CD4-positive, alpha-beta T cell treated with Interleukin-6 for 4 hours (primary cell): ENCODE data around the gene SLC39A11.
"Not testable (repeated sequence)": the region's sequence is repeated elsewhere in the genome, so short reads cannot be mapped to it uniquely, and the experiment has no call there.

Source experiments
- DNase-seq: peaks from one replicate; pipeline ENCODE4 v3.0.0-alpha.2; 2020; ENCODE audit warnings: mixed read lengths

SLC39A11 gene

GRCh38 chr17:72766761-72767356 lies 325.6 kb downstream of the SLC39A11 start:
- no peak for DNase-seq

- no peak for DNase-seq
These were observed 326.9 kb downstream of the SLC39A11 start for GRCh38 chr17:72765368-72766153.

- no peak for DNase-seq
These were observed 327.9 kb downstream of the SLC39A11 start for GRCh38 chr17:72764632-72765041.

GRCh38 chr17:72763981-72764380 lies 328.5 kb downstream of the SLC39A11 start:
- no peak for DNase-seq

GRCh38 chr17:72761893-72762575 lies 330.5 kb downstream of the SLC39A11 start:
- DNase-seq: not testable (repeated sequence)

- no peak for DNase-seq
These were observed 331.1 kb downstream of the SLC39A11 start for GRCh38 chr17:72761431-72761830.

GRCh38 chr17:72760368-72760767 lies 332.1 kb downstream of the SLC39A11 start:
- DNase-seq: no peak

- DNase-seq: no peak
These were observed 333.2 kb downstream of the SLC39A11 start for GRCh38 chr17:72759301-72759700.

- no peak for DNase-seq
These were observed 336.2 kb downstream of the SLC39A11 start for GRCh38 chr17:72756256-72756655.

GRCh38 chr17:72754513-72754912 lies 338.0 kb downstream of the SLC39A11 start:
- no peak for DNase-seq

- no peak for DNase-seq
These were observed 340.7 kb downstream of the SLC39A11 start for GRCh38 chr17:72751746-72752145.

GRCh38 chr17:72749119-72749572 lies 343.3 kb downstream of the SLC39A11 start:
- DNase-seq: no peak

- no peak for DNase-seq
These were observed 345.0 kb downstream of the SLC39A11 start for GRCh38 chr17:72747501-72747900.

GRCh38 chr17:72745241-72745640 lies 347.2 kb downstream of the SLC39A11 start:
- DNase-seq: no peak

GRCh38 chr17:72743037-72743467 lies 349.4 kb downstream of the SLC39A11 start:
- no peak for DNase-seq

- DNase-seq: no peak
These were observed 355.3 kb downstream of the SLC39A11 start for GRCh38 chr17:72737151-72737690.

- no peak for DNase-seq
These were observed 356.9 kb downstream of the SLC39A11 start for GRCh38 chr17:72735592-72735991.

GRCh38 chr17:72735048-72735447 lies 357.4 kb downstream of the SLC39A11 start:
- no peak for DNase-seq

GRCh38 chr17:72734613-72735012 lies 357.9 kb downstream of the SLC39A11 start:
- DNase-seq: no peak

- no peak for DNase-seq
These were observed 358.7 kb downstream of the SLC39A11 start for GRCh38 chr17:72733619-72734282.

GRCh38 chr17:72732893-72733618 lies 359.4 kb downstream of the SLC39A11 start:
- no peak for DNase-seq

GRCh38 chr17:72730077-72730476 lies 362.4 kb downstream of the SLC39A11 start:
- DNase-seq: no peak
